Sigmoid colon (tissue), 4 donors: Measurements from ENCODE around the gene MYO5C.

ENCODE experiments used
- EP300 ChIP-seq, 4 donors: sonication (generic); formaldehyde crosslinking; IDR thresholded peaks; one replicate each; pipeline ENCODE4 v1.6.1; 2017; ENCODE audit warnings: antibody characterized with exemption in 4 of 4
- POLR2A ChIP-seq, 2 donors: fragments of 450-650 bp; IDR thresholded peaks; one replicate each; pipeline ENCODE4 v1.6.1; 2016; ENCODE audit warnings: antibody characterized with exemption in 2 of 2, mild to moderate bottlenecking in 2 of 2, moderate library complexity in 2 of 2
- TF ChIP-seq, protein P1 (sequence below), 4 experiments: fragments of 450-650 bp in 3 of 4; fragments of 200-600 bp in 1 of 4; IDR thresholded peaks; one replicate each; pipeline ENCODE4 v1.5.1; 2016 to 2019; ENCODE audit warnings: antibody characterized with exemption in 4 of 4, mild to moderate bottlenecking in 3 of 4, moderate library complexity in 2 of 4

DNA sequence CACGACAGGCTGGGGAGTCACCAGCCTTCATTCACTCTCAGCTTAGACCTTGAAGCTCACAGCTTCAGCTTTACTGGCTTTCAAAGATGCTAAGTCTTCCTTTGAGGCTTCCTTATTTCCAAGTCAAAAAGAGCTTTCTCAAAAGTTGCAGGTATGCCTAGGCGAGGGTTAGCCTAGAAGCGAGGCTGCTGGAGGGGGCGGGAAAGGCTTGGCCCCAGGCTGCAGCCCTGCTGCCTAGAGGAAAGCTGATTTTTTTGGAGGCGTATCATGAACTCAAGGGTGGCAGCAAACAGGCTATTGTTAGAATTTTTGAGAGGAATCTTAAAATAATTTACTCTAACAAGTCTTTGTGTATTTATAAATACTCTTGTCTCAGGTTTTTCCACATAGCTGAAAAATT lies 37.1 kb downstream of the MYO5C start:
- TF ChIP-seq, protein P1, sequence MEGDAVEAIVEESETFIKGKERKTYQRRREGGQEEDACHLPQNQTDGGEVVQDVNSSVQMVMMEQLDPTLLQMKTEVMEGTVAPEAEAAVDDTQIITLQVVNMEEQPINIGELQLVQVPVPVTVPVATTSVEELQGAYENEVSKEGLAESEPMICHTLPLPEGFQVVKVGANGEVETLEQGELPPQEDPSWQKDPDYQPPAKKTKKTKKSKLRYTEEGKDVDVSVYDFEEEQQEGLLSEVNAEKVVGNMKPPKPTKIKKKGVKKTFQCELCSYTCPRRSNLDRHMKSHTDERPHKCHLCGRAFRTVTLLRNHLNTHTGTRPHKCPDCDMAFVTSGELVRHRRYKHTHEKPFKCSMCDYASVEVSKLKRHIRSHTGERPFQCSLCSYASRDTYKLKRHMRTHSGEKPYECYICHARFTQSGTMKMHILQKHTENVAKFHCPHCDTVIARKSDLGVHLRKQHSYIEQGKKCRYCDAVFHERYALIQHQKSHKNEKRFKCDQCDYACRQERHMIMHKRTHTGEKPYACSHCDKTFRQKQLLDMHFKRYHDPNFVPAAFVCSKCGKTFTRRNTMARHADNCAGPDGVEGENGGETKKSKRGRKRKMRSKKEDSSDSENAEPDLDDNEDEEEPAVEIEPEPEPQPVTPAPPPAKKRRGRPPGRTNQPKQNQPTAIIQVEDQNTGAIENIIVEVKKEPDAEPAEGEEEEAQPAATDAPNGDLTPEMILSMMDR (IDR thresholded peaks at IDR 0.05) = no peak
- no peak for TF ChIP-seq POLR2A (IDR thresholded peaks at IDR 0.05)
- no peak for TF ChIP-seq EP300 (IDR thresholded peaks at IDR 0.05)
